DMS153 treated with DMSO at 0.1 percent for 48 hours (cell line): ENCODE measurements around the gene NINL.
"Not testable (repeated sequence)": the region's sequence is repeated elsewhere in the genome, so short reads cannot be mapped to it uniquely, and the experiment has no call there.

Experiments
- DNase-seq: peaks from one replicate; lab custom pipeline; 2025; ENCODE audit not compliant: unreplicated experiment; lab: John Stamatoyannopoulos, UW

The NINL gene

GRCh38 chr20:25485872-25486271 is 99.5 kb downstream of the NINL start:
- DNase-seq = no peak

GRCh38 chr20:25484911-25485511 is 100.3 kb downstream of the NINL start:
- no peak for DNase-seq

GRCh38 chr20:25484224-25484846 is 101.0 kb downstream of the NINL start:
- DNase-seq = no peak

- DNase-seq = no peak
Measured at GRCh38 chr20:25483431-25484132, 101.7 kb downstream of the NINL start.

GRCh38 chr20:25481918-25482253 is 103.4 kb downstream of the NINL start:
- DNase-seq = no peak

- no peak for DNase-seq
Measured at GRCh38 chr20:25481235-25481917, 104.0 kb downstream of the NINL start.

GRCh38 chr20:25480797-25481196 is 104.5 kb downstream of the NINL start:
- no peak for DNase-seq

GRCh38 chr20:25480156-25480555 is 105.2 kb downstream of the NINL start:
- DNase-seq = no peak

- no peak for DNase-seq
Measured at GRCh38 chr20:25479638-25480037, 105.7 kb downstream of the NINL start.

- no peak for DNase-seq
Measured at GRCh38 chr20:25478889-25479568, 106.3 kb downstream of the NINL start.

- DNase-seq = no peak
Measured at GRCh38 chr20:25477014-25477882, 108.1 kb downstream of the NINL start.

GRCh38 chr20:25476106-25477013 is 109.0 kb downstream of the NINL start:
- no peak for DNase-seq

GRCh38 chr20:25473297-25473696 is 112.0 kb downstream of the NINL start:
- not testable (repeated sequence) for DNase-seq

- no peak for DNase-seq
Measured at GRCh38 chr20:25471020-25471419, 114.3 kb downstream of the NINL start.

- DNase-seq = no peak
Measured at GRCh38 chr20:25470045-25470444, 115.3 kb downstream of the NINL start.

GRCh38 chr20:25469558-25469957 is 115.8 kb downstream of the NINL start:
- no peak for DNase-seq

- DNase-seq = no peak
Measured at GRCh38 chr20:25468126-25469075, 116.9 kb downstream of the NINL start.

GRCh38 chr20:25467441-25467840 is 117.9 kb downstream of the NINL start:
- DNase-seq = no peak
